Tibial nerve (tissue), 4 donors: Measurements from ENCODE around the gene ITGAV. TPM values are rescaled to one million over a fixed set of nuclear protein-coding genes. Genes with fewer than 3 reads are reported as not detected.
A peak's percentile ranks its signal among the peaks of the same experiment; 100 is the strongest.

ENCODE experiments used
- DNase-seq, 2 donors: peaks; one replicate each; pipeline ENCODE4 v3.0.0-alpha.2; 2019; ENCODE audit warnings: low spot score in 2 of 2
- H3K27ac ChIP-seq, 4 donors: fragments of 200-600 bp; sonication (generic) in 3 of 4; one replicate each; pipeline ENCODE4 v1.5.1; 2017 to 2019; ENCODE audit warnings: mild to moderate bottlenecking in 1 of 4
- H3K27me3 ChIP-seq, 2 donors: fragments of 200-600 bp; sonication (generic) in 1 of 2; one replicate each; pipeline versions ENCODE4 v1.5.1 to v1.6.0; 2017 to 2019
- H3K36me3 ChIP-seq, 3 donors: fragments of 200-600 bp; sonication (generic); one replicate each; pipeline ENCODE4 v1.5.1; 2018 to 2019
- H3K4me1 ChIP-seq, 4 donors: fragments of 200-600 bp; sonication (generic) in 3 of 4; one replicate each; pipeline ENCODE4 v1.5.1; 2017 to 2019
- H3K4me3 ChIP-seq, 4 donors: fragments of 200-600 bp; sonication (generic) in 3 of 4; one replicate each; pipeline ENCODE4 v1.5.1; 2017 to 2019; ENCODE audit warnings: mild to moderate bottlenecking in 1 of 4, moderate library complexity in 1 of 4
- H3K9me3 ChIP-seq, 4 donors: fragments of 200-600 bp; sonication (generic) in 3 of 4; one replicate each; pipeline ENCODE4 v1.5.1; 2017 to 2019
- CTCF ChIP-seq, 5 experiments: fragments of 200-600 bp in 3 of 5; fragments of 450-650 bp in 2 of 5; sonication (generic) in 3 of 5; IDR thresholded peaks; one replicate each; pipeline ENCODE4 v1.5.1; 2016 to 2019; ENCODE audit warnings: antibody characterized with exemption in 5 of 5, mild to moderate bottlenecking in 3 of 5, moderate library complexity in 2 of 5
- EP300 ChIP-seq, 2 donors: sonication (generic); formaldehyde crosslinking; IDR thresholded peaks; one replicate each; pipeline ENCODE4 v1.6.1; 2017; ENCODE audit warnings: antibody characterized with exemption in 2 of 2, mild to moderate bottlenecking in 1 of 2
- POLR2A ChIP-seq, 2 donors: fragments of 450-650 bp; IDR thresholded peaks; one replicate each; pipeline ENCODE4 v1.6.1; 2017; ENCODE audit warnings: antibody characterized with exemption in 2 of 2, mild to moderate bottlenecking in 2 of 2, moderate library complexity in 2 of 2
- WGBS, 2 donors: methylation state at CpG; one replicate each; pipeline ENCODE4 v1.1.5; 2018; 5-methylcytosine and 5-hydroxymethylcytosine counted together
- total RNA-seq, 4 donors: library from RNA; depleted of rRNA; stranded (reverse); fragments of >200 nt; gene quantifications; one replicate each; pipeline ENCODE4 v1.1.0, GENCODE V29; 2016

Gene ITGAV
- total RNA-seq = 100 to 1,000 TPM in 2 of 4 donors, 10 to 100 TPM in 2; 97.1 to 114 (median 100) TPM

GRCh38 chr2:186589612-186590349, at the start of gene ITGAV:
ITGAV (plus strand) TSS chr2:186590056; CDS start chr2:186590339, 283 bp downstream.
- 0 to 1% methylated on average over 25 to 36 of the region's 71 CpGs for WGBS, 2 donors
- Histone ChIP-seq H3K9me3 (no peaks in the 10 kb centered on the region), H3K4me3 (peak within 1 kb of the TSS; percentile 47 to 93 (median 80)), H3K36me3 (no peaks in the 10 kb centered on the region), H3K4me1 (peaks cover 0 to 46% (median 12%) of the 10 kb centered on the region in 4 donors), H3K27me3 (no peaks in the 10 kb centered on the region), H3K27ac (peak within 1 kb of the TSS; percentile 87 to 96 (median 94))
- DNase-seq = peak; percentile 83 to 87
- TF ChIP-seq CTCF (IDR thresholded peaks at IDR 0.05) = no peak
- TF ChIP-seq POLR2A (IDR thresholded peaks at IDR 0.05) = peak; percentile 77 to 81
- peak; percentile 27 to 95 for TF ChIP-seq EP300 (IDR thresholded peaks at IDR 0.05)

- WGBS, 2 donors = 72 to 74% methylated on average over 4 of the region's 4 CpGs
- no peak overlapping the region for H3K4me3 ChIP-seq
- no peak for DNase-seq
Measured at GRCh38 chr2:186540941-186541340, 48.9 kb upstream of the ITGAV start.

GRCh38 chr2:186542002-186542401, 47.9 kb upstream of the ITGAV start:
- TF ChIP-seq EP300 (IDR thresholded peaks at IDR 0.05) (no peak), CTCF (IDR thresholded peaks at IDR 0.05) (no peak), POLR2A (IDR thresholded peaks at IDR 0.05) (no peak)
- no peaks in the 10 kb centered on the region for H3K36me3 ChIP-seq
- H3K4me3 ChIP-seq = no peak overlapping the region
- H3K27ac ChIP-seq = no peak overlapping the region
- 86 to 94% methylated on average over 4 of the region's 4 CpGs for WGBS, 2 donors
- no peaks in the 10 kb centered on the region for H3K9me3 ChIP-seq
- H3K27me3 ChIP-seq = no peaks in the 10 kb centered on the region
- H3K4me1 ChIP-seq = peaks cover 0 to 37% (median 17%) of the 10 kb centered on the region in 4 donors
- no peak for DNase-seq

More at GRCh38 chr2:186540941-186541340, 48.9 kb upstream of the ITGAV start:
- Histone ChIP-seq H3K27me3 (no peaks in the 10 kb centered on the region), H3K27ac (no peak overlapping the region), H3K9me3 (no peaks in the 10 kb centered on the region), H3K36me3 (no peaks in the 10 kb centered on the region), H3K4me1 (peaks cover 0 to 27% (median 12%) of the 10 kb centered on the region in 4 donors)
- no peak for TF ChIP-seq POLR2A (IDR thresholded peaks at IDR 0.05)
- no peak for TF ChIP-seq EP300 (IDR thresholded peaks at IDR 0.05)

GRCh38 chr2:186543561-186544131, 46.2 kb upstream of the ITGAV start:
- TF ChIP-seq CTCF (IDR thresholded peaks at IDR 0.05) (no peak), EP300 (IDR thresholded peaks at IDR 0.05) (no peak), POLR2A (IDR thresholded peaks at IDR 0.05) (no peak)
- H3K27ac ChIP-seq = peak overlapping the region in 3 of 4 donors; percentile 32 to 81 (median 70)
- 60 to 69% methylated on average over 3 of the region's 3 CpGs for WGBS, 2 donors
- DNase-seq = no peak
- no peaks in the 10 kb centered on the region for H3K36me3 ChIP-seq
- H3K9me3 ChIP-seq = no peaks in the 10 kb centered on the region
- H3K4me1 ChIP-seq = peaks cover 0 to 40% (median 19%) of the 10 kb centered on the region in 4 donors
- H3K27me3 ChIP-seq = no peaks in the 10 kb centered on the region
- H3K4me3 ChIP-seq = no peak overlapping the region

GRCh38 chr2:186544255-186544675, 45.6 kb upstream of the ITGAV start:
- Histone ChIP-seq H3K27ac (peak overlapping the region in 3 of 4 donors; percentile 32 to 81 (median 70)), H3K4me1 (peaks cover 0 to 40% (median 19%) of the 10 kb centered on the region in 4 donors), H3K9me3 (no peaks in the 10 kb centered on the region), H3K4me3 (no peak overlapping the region), H3K36me3 (no peaks in the 10 kb centered on the region), H3K27me3 (no peaks in the 10 kb centered on the region)
- TF ChIP-seq EP300 (IDR thresholded peaks at IDR 0.05) (peak in 1 of 2 donors; percentile 9), CTCF (IDR thresholded peaks at IDR 0.05) (no peak), POLR2A (IDR thresholded peaks at IDR 0.05) (no peak)
- no peak for DNase-seq
- WGBS, 2 donors = 18 to 35% methylated on average over 1 of the region's 1 CpG
